Right kidney (tissue), 1 donor: ENCODE results near the gene WDTC1.
A peak's percentile ranks its signal among the peaks of the same experiment; 100 is the strongest.

ENCODE experiments used
- DNase-seq: peaks from one replicate; pipeline ENCODE4 v3.0.0-alpha.2; 2016

WDTC1 gene

DNA sequence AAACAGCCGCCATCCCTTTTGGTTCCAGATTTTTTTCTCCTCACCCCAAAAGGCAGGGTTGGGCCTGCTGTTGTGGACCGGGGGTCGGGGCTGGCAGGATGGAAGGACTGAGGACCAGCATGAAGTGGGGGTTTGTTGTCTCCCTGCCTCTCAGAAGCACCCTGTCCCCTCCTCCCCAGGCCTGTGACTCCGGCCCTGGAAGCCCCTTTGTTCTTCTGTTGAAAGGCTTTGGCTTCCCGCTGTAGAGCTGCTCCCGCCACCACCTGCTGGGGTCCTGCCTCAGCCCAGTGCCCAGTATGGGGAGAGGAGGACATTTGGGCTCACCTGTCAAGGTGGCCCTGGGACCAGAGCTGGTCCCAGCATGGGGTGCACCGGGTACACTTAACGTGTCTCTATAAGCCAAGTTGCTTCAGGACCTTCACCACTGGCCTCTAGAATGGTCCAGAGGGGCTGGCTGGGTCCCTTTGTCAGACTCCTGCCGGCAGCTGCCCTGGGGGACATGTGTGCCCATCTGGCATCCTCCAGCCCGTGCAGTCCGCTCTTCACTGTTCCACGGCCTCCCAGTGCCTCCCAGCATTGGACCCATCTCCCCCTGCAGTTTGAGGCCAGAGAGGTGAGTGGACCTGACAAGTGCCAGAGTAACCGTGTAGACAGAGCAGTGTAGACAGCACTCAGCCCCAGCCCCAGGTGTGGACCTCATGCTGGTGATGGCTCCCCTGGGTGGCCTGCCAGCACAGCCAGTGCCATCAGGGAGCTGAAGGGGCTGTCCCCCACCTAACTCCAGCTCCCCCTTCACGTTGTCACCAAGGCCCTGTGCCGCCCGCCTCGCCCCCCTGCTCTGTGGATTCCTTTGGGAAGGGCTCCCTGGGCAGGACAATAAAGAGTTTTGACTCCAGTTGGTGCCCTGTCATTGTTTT, 101.3 kb downstream of the WDTC1 start:
- DNase-seq, result no peak

DNA sequence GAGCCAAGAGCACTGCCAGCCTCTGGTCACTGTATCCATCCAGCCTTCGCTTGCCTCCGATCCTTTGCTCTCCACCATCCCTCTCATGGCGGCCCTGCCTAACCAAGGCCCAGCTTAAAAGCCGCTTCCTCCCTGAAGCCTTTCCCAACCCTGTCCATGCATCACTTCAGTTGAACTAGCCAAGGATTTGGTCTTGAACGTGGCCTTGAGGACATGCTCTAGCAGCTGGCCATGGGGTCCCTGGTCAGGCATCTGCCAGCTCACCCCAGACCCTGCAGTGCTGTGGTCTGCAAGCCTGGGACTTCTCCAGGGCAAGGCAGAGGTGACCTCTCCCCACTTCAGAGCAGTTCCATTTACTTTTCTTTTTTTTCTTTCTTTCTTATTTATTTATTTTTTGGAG, 102.3 kb downstream of the WDTC1 start:
- no peak for DNase-seq

GRCh38 chr1:27338751-27339150, 104.3 kb downstream of the WDTC1 start:
- no peak for DNase-seq

- DNase-seq, result no peak
These were observed 104.8 kb downstream of the WDTC1 start for GRCh38 chr1:27339213-27339612.

DNA sequence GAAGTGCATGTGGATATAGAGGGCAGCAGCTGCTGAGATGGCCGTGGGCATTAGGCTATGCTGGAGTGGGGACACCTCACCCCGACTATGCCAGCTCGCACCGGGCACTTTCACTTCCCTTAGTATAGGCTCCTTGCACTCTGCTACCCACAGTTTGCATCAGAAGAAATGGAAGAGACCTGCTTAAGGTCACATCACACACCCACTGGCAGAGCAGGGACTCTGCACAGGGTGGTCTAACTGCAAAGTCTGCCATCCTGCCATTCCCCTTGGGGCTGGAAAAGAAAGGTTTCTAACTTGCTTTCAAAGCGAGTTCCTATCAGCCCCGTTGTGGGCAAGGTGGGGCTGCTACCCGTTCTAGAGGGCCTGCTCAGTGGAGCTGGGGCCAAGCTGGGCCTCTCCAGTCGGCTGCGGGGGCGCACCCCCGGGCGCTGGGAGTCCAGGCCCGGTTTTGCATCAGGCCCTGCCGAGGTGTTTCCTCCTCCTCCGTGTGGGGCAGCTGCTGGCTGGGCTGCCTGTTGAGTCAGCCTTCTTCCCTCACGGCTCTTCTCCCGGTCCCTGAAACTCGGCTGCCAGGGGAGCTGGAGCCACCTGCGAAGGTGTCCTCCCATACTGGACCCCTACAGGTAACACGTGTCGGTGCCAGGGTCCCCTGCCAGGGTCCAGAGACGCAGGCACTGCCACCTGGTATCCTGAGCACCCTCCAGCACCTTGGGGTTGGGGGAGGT, 107.3 kb downstream of the WDTC1 start, which contains the start of gene SYTL1:
SYTL1 (plus strand) TSS at position 498 of the 728 bp plus-strand sequence. CDS start 3,313 bp downstream, outside the sequence.
- DNase-seq, result peak; percentile 63

DNA sequence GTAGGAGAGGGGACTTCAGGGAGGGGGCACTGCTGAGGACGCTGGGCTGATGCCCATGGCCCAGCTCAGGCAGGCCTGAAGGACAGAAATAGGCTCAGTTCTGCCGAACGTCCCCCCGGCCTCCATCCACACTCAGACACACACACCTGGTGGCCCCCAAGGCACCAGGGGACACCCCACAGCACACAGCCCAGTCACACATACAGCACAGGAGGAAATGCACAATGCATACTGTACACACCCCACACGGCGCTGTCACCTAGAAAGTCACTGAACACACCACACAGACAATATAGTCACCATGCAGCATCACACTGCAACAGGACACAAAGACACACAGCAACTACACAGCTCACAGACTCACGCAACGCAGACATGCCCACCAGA, 108.0 kb downstream of the WDTC1 start:
- no peak for DNase-seq

GRCh38 chr1:27342778-27343638, 108.6 kb downstream of the WDTC1 start:
- DNase-seq, result no peak

DNA sequence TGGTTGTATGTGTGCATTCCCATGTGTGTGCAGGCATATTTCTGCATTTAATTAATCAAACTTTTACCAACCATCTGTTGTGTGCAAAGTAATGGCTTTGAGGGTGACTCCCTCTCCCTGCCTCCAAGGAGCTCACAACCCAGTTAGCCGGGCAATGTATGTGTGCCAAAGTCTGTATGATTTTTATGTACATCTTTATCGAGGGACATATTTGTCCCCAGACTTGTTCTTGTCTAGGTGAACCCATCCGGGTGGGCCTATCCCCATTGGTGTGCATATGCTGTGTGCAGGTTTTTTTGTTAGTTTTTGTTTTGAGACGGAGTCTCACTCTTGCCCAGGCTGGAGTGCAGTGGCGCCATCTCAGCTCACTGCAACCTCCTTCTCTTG, 109.2 kb downstream of the WDTC1 start:
- no peak for DNase-seq

- DNase-seq, result no peak
These were observed 110.8 kb downstream of the WDTC1 start for GRCh38 chr1:27345272-27345671.

DNA sequence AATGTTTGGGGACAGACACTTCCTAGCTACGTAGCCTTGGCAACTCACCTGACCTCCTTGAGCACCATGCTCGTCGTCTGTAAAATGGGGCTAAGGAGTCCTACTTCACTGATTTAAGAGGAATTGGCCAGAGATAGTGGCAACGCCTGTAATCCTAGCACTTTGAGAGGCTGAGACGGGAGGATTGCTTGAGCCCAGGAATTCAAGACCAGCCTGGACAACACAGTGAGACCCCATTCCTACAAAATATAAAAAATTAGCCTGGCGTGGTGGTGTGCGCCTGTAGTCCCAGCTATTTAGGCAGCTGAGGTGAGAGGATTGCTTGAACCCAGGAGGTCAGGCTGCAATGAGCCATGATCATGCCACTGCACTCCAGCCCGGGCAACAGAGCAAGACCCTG, 111.9 kb downstream of the WDTC1 start:
- no peak for DNase-seq

DNA sequence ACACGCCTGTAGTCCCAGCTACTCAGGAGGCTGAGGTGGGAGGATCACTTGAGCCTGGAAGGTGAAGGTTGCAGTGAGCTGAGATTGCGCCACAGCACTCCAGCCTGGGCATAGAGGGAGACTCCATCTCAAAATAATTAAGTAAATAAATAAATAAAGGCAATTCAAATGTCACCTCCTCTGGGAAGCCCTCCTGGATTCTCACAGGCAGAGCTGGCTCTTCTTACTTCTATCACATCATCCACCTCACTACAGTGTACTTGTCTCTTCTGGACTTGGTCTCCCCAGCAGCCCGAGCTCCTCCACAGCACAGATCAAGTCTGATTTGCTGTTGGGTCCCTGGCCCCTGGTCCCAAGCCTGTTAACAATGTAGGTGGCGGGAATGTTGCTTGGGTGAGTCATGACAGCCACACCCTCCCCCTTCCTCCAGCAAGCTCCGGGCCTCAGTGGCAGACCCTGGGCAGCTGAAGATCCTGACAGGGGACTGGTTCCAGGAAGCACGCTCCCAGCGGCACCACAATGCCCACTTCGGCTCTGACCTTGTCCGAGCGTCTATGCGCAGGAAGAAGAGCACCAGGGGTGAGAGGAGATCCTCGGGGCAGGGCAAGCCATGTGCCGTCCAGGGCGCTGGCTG, 112.7 kb downstream of the WDTC1 start:
- no peak for DNase-seq

DNA sequence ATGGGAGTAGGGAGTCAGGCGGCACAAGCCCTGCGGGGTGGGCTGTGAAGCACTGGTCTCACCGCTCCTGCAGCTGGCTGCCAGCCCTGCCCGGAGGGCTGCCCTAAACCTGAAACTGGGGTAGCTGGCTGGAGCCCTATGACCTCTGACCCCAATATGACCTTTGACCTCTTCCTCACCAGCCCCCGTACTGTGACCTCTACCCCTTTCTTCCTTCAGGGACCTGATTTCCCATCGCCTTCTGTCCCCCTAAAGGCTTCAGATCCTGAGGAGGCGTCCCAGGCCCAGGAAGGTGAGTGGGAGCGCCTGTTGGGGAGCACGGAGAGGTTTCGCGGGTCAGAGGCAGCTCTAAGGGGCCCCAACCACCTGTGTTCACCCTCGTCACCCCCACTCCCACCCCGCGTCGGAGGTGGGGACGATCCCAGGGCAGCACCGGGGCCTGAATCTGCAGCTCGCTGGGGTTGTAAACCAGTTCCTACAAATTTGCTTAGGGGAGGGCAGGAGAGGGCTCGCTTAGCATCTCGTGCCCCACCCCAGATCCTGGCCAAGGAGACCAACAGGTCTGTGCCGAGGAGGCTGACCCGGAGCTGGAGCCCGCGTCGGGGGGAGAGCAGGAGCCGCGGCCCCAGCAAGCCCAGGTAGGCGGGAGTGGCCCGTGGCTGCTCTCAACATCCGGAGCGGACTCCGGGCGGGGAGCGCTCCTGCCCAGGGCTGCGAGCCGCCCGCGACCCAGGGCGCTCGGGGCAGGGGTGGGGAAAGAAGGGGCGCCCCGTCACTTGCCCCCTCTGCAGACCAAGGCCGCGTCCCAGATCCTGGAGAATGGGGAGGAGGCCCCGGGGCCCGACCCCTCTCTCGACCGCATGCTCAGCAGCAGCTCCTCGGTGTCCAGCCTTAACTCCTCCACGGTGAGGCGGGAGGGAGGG, 114.7 kb downstream of the WDTC1 start:
- DNase-seq, result peak; percentile 89

- DNase-seq, result peak; percentile 79
These were observed 115.6 kb downstream of the WDTC1 start for GRCh38 chr1:27349784-27350662.

GRCh38 chr1:27350663-27351540, 116.5 kb downstream of the WDTC1 start:
- no peak for DNase-seq

- peak; percentile 72 for DNase-seq
These were observed 117.2 kb downstream of the WDTC1 start for GRCh38 chr1:27351541-27352107.

GRCh38 chr1:27353166-27353565, 118.7 kb downstream of the WDTC1 start:
- DNase-seq, result no peak

GRCh38 chr1:27353629-27354028, 119.2 kb downstream of the WDTC1 start:
- no peak for DNase-seq

DNA sequence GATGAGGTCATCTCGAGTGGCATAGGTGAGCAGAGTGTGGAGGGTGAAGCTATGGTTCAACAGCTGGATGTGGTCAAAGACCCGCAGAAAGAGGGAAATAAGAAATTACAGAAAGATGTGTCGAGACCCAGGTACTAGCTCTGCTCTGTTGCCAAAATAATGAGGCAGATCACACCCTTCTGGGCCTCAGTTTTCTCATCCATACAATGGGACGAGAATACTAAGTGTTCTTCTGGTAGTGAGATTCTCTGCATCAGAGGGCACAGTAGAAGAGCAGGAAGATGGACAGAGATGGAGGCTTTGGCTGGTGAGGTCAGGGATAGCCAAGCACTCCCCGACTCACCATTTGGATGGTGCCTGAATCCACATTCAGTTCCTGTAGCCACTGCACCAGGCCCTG, 121.3 kb downstream of the WDTC1 start:
- DNase-seq, result no peak

- DNase-seq, result no peak
These were observed 121.8 kb downstream of the WDTC1 start for GRCh38 chr1:27356277-27356618.
